IPS-18c (cell line): ENCODE data around the gene HES5.
"Not testable (repeated sequence)": the region's sequence is repeated elsewhere in the genome, so short reads cannot be mapped to it uniquely, and the experiment has no call there.

ENCODE experiments used
- H3K4me3 ChIP-seq: 2 replicates; pipeline ENCODE4 v1.7.0; 2013; ENCODE audit warnings: low read depth, mild to moderate bottlenecking, low read length, moderate library complexity; ENCODE audit not compliant: insufficient read depth
- H3K9me3 ChIP-seq: one replicate; pipeline ENCODE4 v1.6.1; 2013; ENCODE audit warnings: mild to moderate bottlenecking, low read length, moderate library complexity; ENCODE audit not compliant: control insufficient read depth, insufficient read depth

Gene HES5

GRCh38 chr1:2563205-2563604 lies 33.1 kb upstream of the HES5 start:
- Histone ChIP-seq H3K9me3 (no peaks in the 10 kb centered on the region), H3K4me3 (no peak overlapping the region)

GRCh38 chr1:2561898-2562895 lies 32.1 kb upstream of the HES5 start:
- H3K9me3 ChIP-seq = no peaks in the 10 kb centered on the region
- H3K4me3 ChIP-seq = no peak overlapping the region

- no peaks in the 10 kb centered on the region for H3K9me3 ChIP-seq
- H3K4me3 ChIP-seq = no peak overlapping the region
Measured at GRCh38 chr1:2561446-2561845, 31.4 kb upstream of the HES5 start.

GRCh38 chr1:2560299-2561073 lies 30.4 kb upstream of the HES5 start:
- no peak overlapping the region for H3K4me3 ChIP-seq
- H3K9me3 ChIP-seq = no peaks in the 10 kb centered on the region

- Histone ChIP-seq H3K4me3 (no peak overlapping the region), H3K9me3 (no peaks in the 10 kb centered on the region)
Measured at GRCh38 chr1:2559509-2560298, 29.6 kb upstream of the HES5 start.

GRCh38 chr1:2558861-2559260 lies 28.8 kb upstream of the HES5 start:
- no peak overlapping the region for H3K4me3 ChIP-seq
- no peaks in the 10 kb centered on the region for H3K9me3 ChIP-seq

GRCh38 chr1:2558420-2558819 lies 28.4 kb upstream of the HES5 start:
- no peaks in the 10 kb centered on the region for H3K9me3 ChIP-seq
- no peak overlapping the region for H3K4me3 ChIP-seq

- Histone ChIP-seq H3K9me3 (no peaks in the 10 kb centered on the region), H3K4me3 (no peak overlapping the region)
Measured at GRCh38 chr1:2557482-2558400, 27.7 kb upstream of the HES5 start.

- no peaks in the 10 kb centered on the region for H3K9me3 ChIP-seq
- H3K4me3 ChIP-seq = no peak overlapping the region
Measured at GRCh38 chr1:2556678-2557481, 26.8 kb upstream of the HES5 start.

- H3K4me3 ChIP-seq = no peak within 1 kb of the TSS
Measured at GRCh38 chr1:2556277-2556677, 26.2 kb upstream of the HES5 start, which contains the start of gene TNFRSF14. Gene TNFRSF14, plus strand, starts transcription at chr1:2556371. Its CDS starts 294 bp downstream, at chr1:2556665.

GRCh38 chr1:2555634-2556276 lies 25.7 kb upstream of the HES5 start:
- Histone ChIP-seq H3K4me3 (no peak overlapping the region), H3K9me3 (no peaks in the 10 kb centered on the region)

More at GRCh38 chr1:2556277-2556677, 26.2 kb upstream of the HES5 start, which contains the start of gene TNFRSF14:
- H3K9me3 ChIP-seq = no peaks in the 10 kb centered on the region

- H3K4me3 ChIP-seq = no peak overlapping the region
- no peaks in the 10 kb centered on the region for H3K9me3 ChIP-seq
Measured at GRCh38 chr1:2554621-2555387, 24.7 kb upstream of the HES5 start.

GRCh38 chr1:2553871-2554620 lies 24.0 kb upstream of the HES5 start:
- no peak overlapping the region for H3K4me3 ChIP-seq
- H3K9me3 ChIP-seq = no peaks in the 10 kb centered on the region

GRCh38 chr1:2553076-2553475 lies 23.0 kb upstream of the HES5 start:
- not testable (repeated sequence) for H3K9me3 ChIP-seq, H3K4me3 ChIP-seq
